HG02678 (cell line): Measurements from ENCODE around the gene MGAT5B.
"Not testable (repeated sequence)": the region's sequence is repeated elsewhere in the genome, so short reads cannot be mapped to it uniquely, and the experiment has no call there.

ENCODE experiments used
- ATAC-seq: cut with Tn5 transposase; IDR thresholded peaks from one replicate; pipeline ENCODE4 v1.9.1; 2021; ENCODE audit warnings: mild to moderate bottlenecking, moderate library complexity; ENCODE audit not compliant: unreplicated experiment

The MGAT5B gene

GRCh38 chr17:76868176-76868668 lies at the start of gene MGAT5B:
Gene MGAT5B, plus strand, starts transcription at chr17:76868404. Its CDS starts 626 bp downstream, at chr17:76869030.
- peak; percentile 74 for ATAC-seq

GRCh38 chr17:76820039-76820438 lies 48.2 kb upstream of the MGAT5B start:
- ATAC-seq: no peak

GRCh38 chr17:76820561-76820960 lies 47.6 kb upstream of the MGAT5B start:
- no peak for ATAC-seq

- no peak for ATAC-seq
These were observed 45.9 kb upstream of the MGAT5B start for GRCh38 chr17:76822184-76822778.

GRCh38 chr17:76824093-76824492 lies 44.1 kb upstream of the MGAT5B start:
- ATAC-seq: no peak

GRCh38 chr17:76826330-76827068 lies 41.7 kb upstream of the MGAT5B start:
- no peak for ATAC-seq

GRCh38 chr17:76827736-76828135 lies 40.5 kb upstream of the MGAT5B start:
- no peak for ATAC-seq

- ATAC-seq: no peak
These were observed 37.1 kb upstream of the MGAT5B start for GRCh38 chr17:76830987-76831715.

GRCh38 chr17:76833034-76833644 lies 35.1 kb upstream of the MGAT5B start:
- no peak for ATAC-seq

- no peak for ATAC-seq
These were observed 34.5 kb upstream of the MGAT5B start for GRCh38 chr17:76833747-76834146.

- ATAC-seq: no peak
These were observed 33.3 kb upstream of the MGAT5B start for GRCh38 chr17:76834870-76835269.

- ATAC-seq: no peak
These were observed 27.8 kb upstream of the MGAT5B start for GRCh38 chr17:76840443-76840767.

- no peak for ATAC-seq
These were observed 27.1 kb upstream of the MGAT5B start for GRCh38 chr17:76840884-76841775.

GRCh38 chr17:76841776-76842405 lies 26.3 kb upstream of the MGAT5B start:
- no peak for ATAC-seq

- ATAC-seq: not testable (repeated sequence)
These were observed 25.1 kb upstream of the MGAT5B start for GRCh38 chr17:76843068-76843467.

- no peak for ATAC-seq
These were observed 24.3 kb upstream of the MGAT5B start for GRCh38 chr17:76843703-76844484.

GRCh38 chr17:76844485-76844829 lies 23.7 kb upstream of the MGAT5B start:
- ATAC-seq: no peak

- ATAC-seq: no peak
These were observed 23.4 kb upstream of the MGAT5B start for GRCh38 chr17:76844846-76845245.

- no peak for ATAC-seq
These were observed 22.6 kb upstream of the MGAT5B start for GRCh38 chr17:76845541-76846017.
